H9 (cell line): ENCODE data around the gene TFPI. TPM values are rescaled to one million over a fixed set of nuclear protein-coding genes. Genes with fewer than 3 reads are reported as not detected.
"Not testable (repeated sequence)": the region's sequence is repeated elsewhere in the genome, so short reads cannot be mapped to it uniquely, and the experiment has no call there.

Experiments used
- DNase-seq: peaks from one replicate; pipeline ENCODE4 v3.0.0-alpha.2; 2017
- H2AFZ ChIP-seq: one replicate; pipeline ENCODE4 v1.6.1; 2013; ENCODE audit warnings: mild to moderate bottlenecking, low read length, control low read depth, moderate library complexity
- H2AK5ac ChIP-seq: 2 replicates; pipeline ENCODE4 v1.6.1; 2013; ENCODE audit warnings: low read length, control low read depth, mixed read lengths; ENCODE audit not compliant: insufficient read length
- H2BK120ac ChIP-seq: one replicate; pipeline ENCODE4 v1.6.1; 2013; ENCODE audit warnings: low read depth, mild to moderate bottlenecking, low read length, control low read depth, inconsistent platforms; ENCODE audit not compliant: poor library complexity, severe bottlenecking
- H2BK12ac ChIP-seq: 2 replicates; pipeline ENCODE4 v1.6.1; 2013; ENCODE audit warnings: low read length, control low read depth, mixed read lengths, low read depth; ENCODE audit not compliant: insufficient read length
- H2BK15ac ChIP-seq: 2 replicates; pipeline ENCODE4 v1.6.1; 2013; ENCODE audit warnings: low read depth, low read length, control low read depth
- H2BK20ac ChIP-seq: one replicate; pipeline ENCODE4 v1.6.1; 2013; ENCODE audit warnings: low read depth, mild to moderate bottlenecking, low read length, control low read depth, inconsistent platforms; ENCODE audit not compliant: poor library complexity, severe bottlenecking
- H2BK5ac ChIP-seq: 2 replicates; pipeline ENCODE4 v1.6.1; 2013; ENCODE audit warnings: low read length, control low read depth, mixed read lengths; ENCODE audit not compliant: insufficient read length
- H3K14ac ChIP-seq: 2 replicates; pipeline ENCODE4 v1.6.1; 2013; ENCODE audit warnings: low read length, control low read depth; ENCODE audit not compliant: insufficient read depth
- H3K18ac ChIP-seq: 2 replicates; pipeline ENCODE4 v1.6.1; 2013; ENCODE audit warnings: low read depth, mild to moderate bottlenecking, mixed read lengths, low read length, control low read depth; ENCODE audit not compliant: insufficient read length
- H3K23ac ChIP-seq: 2 replicates; pipeline ENCODE4 v1.6.1; 2013; ENCODE audit warnings: low read length, control low read depth, mixed read lengths, low read depth; ENCODE audit not compliant: insufficient read length
- H3K23me2 ChIP-seq: 2 replicates; pipeline ENCODE4 v1.6.1; 2013; ENCODE audit warnings: low read depth, mild to moderate bottlenecking, mixed read lengths, low read length, control low read depth; ENCODE audit not compliant: insufficient read length, poor library complexity, severe bottlenecking
- H3K27ac ChIP-seq: 2 replicates; pipeline ENCODE4 v1.5.1; 2013; ENCODE audit warnings: low read length, control low read depth, mixed read lengths, low read depth; ENCODE audit not compliant: insufficient read length
- H3K27me3 ChIP-seq: 2 replicates; pipeline ENCODE4 v1.6.1; 2013; ENCODE audit warnings: low read length, control low read depth, inconsistent platforms; ENCODE audit not compliant: insufficient read depth
- H3K4ac ChIP-seq: 2 replicates; pipeline ENCODE4 v1.6.1; 2013; ENCODE audit warnings: low read depth, mild to moderate bottlenecking, control low read depth, inconsistent platforms, low read length, moderate library complexity
- H3K4me1 ChIP-seq: 2 replicates; pipeline ENCODE4 v1.6.1; 2013; ENCODE audit warnings: low read length, control low read depth, inconsistent platforms; ENCODE audit not compliant: insufficient read depth
- H3K4me2 ChIP-seq: 2 replicates; pipeline ENCODE4 v1.6.1; 2013; ENCODE audit warnings: low read length, control low read depth, mixed read lengths; ENCODE audit not compliant: insufficient read length, insufficient read depth
- H3K56ac ChIP-seq: 2 replicates; pipeline ENCODE4 v1.6.1; 2013; ENCODE audit warnings: low read depth, mild to moderate bottlenecking, mixed read lengths, low read length, control low read depth; ENCODE audit not compliant: insufficient read length
- H3K79me1 ChIP-seq: 2 replicates; pipeline ENCODE4 v1.6.1; 2013; ENCODE audit warnings: low read depth, mild to moderate bottlenecking, moderate library complexity, low read length, control low read depth, inconsistent platforms; ENCODE audit not compliant: insufficient read depth, poor library complexity, severe bottlenecking
- H3K79me2 ChIP-seq: 2 replicates; pipeline ENCODE4 v1.6.1; 2013; ENCODE audit warnings: low read length, control low read depth, inconsistent platforms; ENCODE audit not compliant: insufficient read depth
- H3K9ac ChIP-seq: 2 replicates; pipeline ENCODE4 v1.6.1; 2013; ENCODE audit warnings: low read length, control low read depth, mixed read lengths; ENCODE audit not compliant: insufficient read length; ENCODE audit errors: extremely low read depth
- H3K9me3 ChIP-seq: one replicate; pipeline ENCODE4 v1.6.1; 2013; ENCODE audit warnings: low read depth, low read length, inconsistent platforms; ENCODE audit not compliant: control insufficient read depth
- H3T11ph ChIP-seq: one replicate; pipeline ENCODE4 v1.6.1; 2013; ENCODE audit warnings: mild to moderate bottlenecking, low read length, control low read depth, inconsistent platforms
- H4K20me1 ChIP-seq: one replicate; pipeline ENCODE4 v1.6.1; 2013; ENCODE audit not compliant: control insufficient read depth, insufficient read length, insufficient read depth
- H4K5ac ChIP-seq: 2 replicates; pipeline ENCODE4 v1.6.1; 2013; ENCODE audit warnings: low read depth, mild to moderate bottlenecking, mixed read lengths, low read length, control low read depth; ENCODE audit not compliant: insufficient read length
- H4K8ac ChIP-seq: replicated peaks from 2 replicates; pipeline ENCODE4 v1.6.1; 2013; ENCODE audit warnings: low read length, control low read depth, mixed read lengths, low read depth; ENCODE audit not compliant: insufficient read length
- H4K91ac ChIP-seq: 2 replicates; pipeline ENCODE4 v1.6.1; 2013; ENCODE audit warnings: low read depth, mild to moderate bottlenecking, moderate library complexity, mixed read lengths, low read length, control low read depth; ENCODE audit not compliant: insufficient read length
- H3K27ac Mint-ChIP-seq, 3 experiments: 2 replicates in 2 of 3; 3 replicates in 1 of 3; pipeline ENCODE4 v1.8.0; 2020 to 2021; ENCODE audit warnings: mixed read lengths in 3 of 3, mild to moderate bottlenecking in 1 of 3, moderate library complexity in 1 of 3
- H3K27me3 Mint-ChIP-seq: 2 replicates; pipeline ENCODE4 v1.8.0; 2021; ENCODE audit warnings: low read depth, mild to moderate bottlenecking, moderate library complexity, mixed read lengths
- H3K36me3 Mint-ChIP-seq, 3 experiments: 2 replicates in 2 of 3; 3 replicates in 1 of 3; pipeline ENCODE4 v1.8.0; 2020 to 2021; ENCODE audit warnings: low read depth in 3 of 3, mixed read lengths in 3 of 3; ENCODE audit not compliant: insufficient read depth in 1 of 3
- H3K4me1 Mint-ChIP-seq, 2 experiments: 2 replicates each; pipeline ENCODE4 v1.8.0; 2020; ENCODE audit warnings: mixed read lengths in 2 of 2
- H3K4me3 Mint-ChIP-seq, 2 experiments: 2 replicates in 1 of 2; 3 replicates in 1 of 2; pipeline ENCODE4 v1.8.0; 2020 to 2021; ENCODE audit warnings: mild to moderate bottlenecking in 2 of 2, mixed read lengths in 2 of 2, moderate library complexity in 1 of 2
- H3K9me3 Mint-ChIP-seq, 2 experiments: 2 replicates in 1 of 2; 3 replicates in 1 of 2; pipeline ENCODE4 v1.8.0; 2020; ENCODE audit warnings: mild to moderate bottlenecking in 2 of 2, mixed read lengths in 2 of 2, moderate library complexity in 1 of 2
- CTCF ChIP-seq: fragments of 200-600 bp; sonication (generic); conservative IDR thresholded peaks from 3 replicates; pipeline ENCODE4 v1.8.0; 2021; ENCODE audit warnings: antibody characterized with exemption, mild to moderate bottlenecking
- WGBS: extraction: QIAGEN DNeasy Blood & Tissue Kit; methylation state at CpG from one replicate; pipeline ENCODE4 v1.1.7; 2013; ENCODE audit warnings: missing lambda C conversion rate, low lambda C conversion rate, mixed read lengths; ENCODE audit not compliant: insufficient read length; ENCODE audit errors: extremely low coverage; 5-methylcytosine and 5-hydroxymethylcytosine counted together
- total RNA-seq: library from RNA; stranded (reverse); gene quantifications from 2 replicates; pipeline ENCODE4 v1.2.1, GENCODE V29; 2021

Gene TFPI
- total RNA-seq, 1 experiment from 2014 or later: 5.8 TPM

GRCh38 chr2:187511356-187512315, 42.6 kb downstream of the TFPI start:
- Histone ChIP-seq H3T11ph (no peak overlapping the region), H4K5ac (no peak overlapping the region), H2BK12ac (no peak overlapping the region), H3K4me2 (no peak overlapping the region), H2BK5ac (no peak overlapping the region), H2BK120ac (no peak overlapping the region), H3K79me2 (no peaks in the 10 kb centered on the region; the same call in 1 of the 2 replicates), H3K23ac (no peak overlapping the region), H2BK15ac (no peak overlapping the region), H3K9me3 (no peaks in the 10 kb centered on the region), H2BK20ac (no peak overlapping the region), H3K4ac (no peak overlapping the region), H3K27me3 (no peaks in the 10 kb centered on the region), H3K9ac (no peak overlapping the region), H4K8ac (no peak overlapping the region), H2AK5ac (no peak overlapping the region), H3K79me1 (no peaks in the 10 kb centered on the region), H3K56ac (no peak overlapping the region), H3K18ac (no peak overlapping the region), H3K4me1 (peaks cover 8% of the 10 kb centered on the region; the same call in 1 of the 2 replicates), H2AFZ (no peak overlapping the region), H4K20me1 (no peaks in the 10 kb centered on the region), H3K23me2 (no peaks in the 10 kb centered on the region), H3K27ac (no peak overlapping the region), H4K91ac (no peak overlapping the region), H3K14ac (peak overlapping the region; percentile 39; the same call in 1 of the 2 replicates)
- H3K4me3 Mint-ChIP-seq: peak overlapping the region; percentile 41 to 59; a peak in 4 of 5 replicates
- H3K36me3 Mint-ChIP-seq: peaks cover 4 to 18% (median 17%) of the 10 kb centered on the region in 3 experiments
- no peak for TF ChIP-seq CTCF
- H3K9me3 Mint-ChIP-seq: peaks cover 4 to 17% of the 10 kb centered on the region in 2 experiments
- no CpG with 5 or more reads among the region's 9 CpGs for WGBS
- peaks cover 12% of the 10 kb centered on the region for H3K27me3 Mint-ChIP-seq
- peaks cover 36 to 44% of the 10 kb centered on the region in 2 experiments for H3K4me1 Mint-ChIP-seq
- peak overlapping the region; percentile 0 to 60 (median 1); a peak in 4 of 7 replicates for H3K27ac Mint-ChIP-seq
- DNase-seq: no peak

GRCh38 chr2:187510419-187511355, 43.5 kb downstream of the TFPI start:
- H4K20me1 ChIP-seq, H2AFZ ChIP-seq, H3K79me2 ChIP-seq, H3K27ac ChIP-seq, H3K23ac ChIP-seq, H3K9me3 ChIP-seq, H3K27me3 ChIP-seq, H3K4ac ChIP-seq, H2BK20ac ChIP-seq, H4K91ac ChIP-seq, H2BK12ac ChIP-seq, H3T11ph ChIP-seq, H2AK5ac ChIP-seq, H4K8ac ChIP-seq, H3K9ac ChIP-seq, H3K79me1 ChIP-seq, H3K56ac ChIP-seq, H3K4me2 ChIP-seq, H3K4me1 ChIP-seq, H2BK15ac ChIP-seq, H3K23me2 ChIP-seq, H3K18ac ChIP-seq, H2BK5ac ChIP-seq, H4K5ac ChIP-seq, H2BK120ac ChIP-seq: not testable (repeated sequence)
- H3K27me3 Mint-ChIP-seq: peaks cover 12% of the 10 kb centered on the region
- WGBS: no CpG with 5 or more reads among the region's 18 CpGs
- H3K4me1 Mint-ChIP-seq: peaks cover 36 to 43% of the 10 kb centered on the region in 2 experiments
- peak overlapping the region; percentile 39; the same call in 1 of the 2 replicates for H3K14ac ChIP-seq
- peaks cover 0 to 15% (median 14%) of the 10 kb centered on the region in 3 experiments; a peak in 5 of 7 replicates for H3K36me3 Mint-ChIP-seq
- peak overlapping the region; percentile 0 to 60 (median 1) for H3K27ac Mint-ChIP-seq
- H3K4me3 Mint-ChIP-seq: peak overlapping the region; percentile 41 to 50; a peak in 4 of 5 replicates
- peak; percentile 78 for DNase-seq
- H3K9me3 Mint-ChIP-seq: peaks cover 0 to 15% of the 10 kb centered on the region in 2 experiments; a peak in 3 of 5 replicates
